Progenitor cell of endocrine pancreas (in vitro differentiated cells): ENCODE measurements around the gene MTMR10. TPM values are rescaled to one million over a fixed set of nuclear protein-coding genes. Genes with fewer than 3 reads are reported as not detected.

Experiments used
- DNase-seq: peaks from one replicate; pipeline ENCODE4 v3.0.0; 2021; ENCODE audit warnings: low spot score; ENCODE audit not compliant: unreplicated experiment
- H3K27ac Mint-ChIP-seq: 2 replicates; pipeline ENCODE4 v1.8.0; 2021; ENCODE audit warnings: mild to moderate bottlenecking, moderate library complexity, mixed read lengths
- H3K27me3 Mint-ChIP-seq: 2 replicates; pipeline ENCODE4 v1.8.0; 2021; ENCODE audit warnings: mixed read lengths
- H3K36me3 Mint-ChIP-seq: 2 replicates; pipeline ENCODE4 v1.8.0; 2022; ENCODE audit warnings: mixed read lengths; ENCODE audit not compliant: insufficient read depth
- H3K4me1 Mint-ChIP-seq: 2 replicates; pipeline ENCODE4 v1.8.0; 2021; ENCODE audit warnings: low read depth, mixed read lengths
- H3K4me3 Mint-ChIP-seq: 2 replicates; pipeline ENCODE4 v1.8.0; 2021; ENCODE audit warnings: low read depth, mild to moderate bottlenecking, moderate library complexity, mixed read lengths
- H3K9me3 Mint-ChIP-seq: 2 replicates; pipeline ENCODE4 v1.8.0; 2021; ENCODE audit warnings: low read depth, mixed read lengths
- total RNA-seq: library from RNA; stranded (reverse); gene quantifications from 2 replicates; pipeline ENCODE4 v1.2.1, GENCODE V29; 2021
- TF ChIP-seq, protein P1 (sequence below): fragments of 200-600 bp; sonication (generic); IDR thresholded peaks from one replicate; pipeline ENCODE4 v1.5.0; 2021; ENCODE audit warnings: antibody characterized with exemption, mild to moderate bottlenecking; ENCODE audit not compliant: unreplicated experiment

Gene MTMR10
- total RNA-seq, 1 donor from 2014 or later = 21.1 TPM

DNA sequence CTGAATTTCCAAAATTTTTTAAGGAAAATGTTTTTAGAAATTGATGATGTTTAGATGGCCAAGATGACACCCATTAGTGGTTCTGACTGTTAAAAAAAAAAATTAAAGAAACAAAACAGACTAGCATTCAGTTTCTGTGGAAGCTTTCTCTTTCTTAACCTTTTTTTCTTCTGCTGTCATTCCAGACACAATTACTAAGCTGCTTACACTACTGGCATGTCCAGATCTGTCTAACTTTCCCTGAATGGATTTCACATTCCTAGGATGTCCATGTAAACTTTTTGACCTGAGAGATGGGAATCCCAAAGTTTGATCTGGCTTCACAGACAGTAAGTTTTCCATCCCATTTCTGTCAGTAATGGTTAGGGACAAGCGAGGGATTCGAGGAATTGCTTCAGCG lies 10.3 kb upstream of the MTMR10 start:
- no peak for DNase-seq
- no peaks in the 10 kb centered on the region for H3K27me3 Mint-ChIP-seq
- TF ChIP-seq, protein P1, sequence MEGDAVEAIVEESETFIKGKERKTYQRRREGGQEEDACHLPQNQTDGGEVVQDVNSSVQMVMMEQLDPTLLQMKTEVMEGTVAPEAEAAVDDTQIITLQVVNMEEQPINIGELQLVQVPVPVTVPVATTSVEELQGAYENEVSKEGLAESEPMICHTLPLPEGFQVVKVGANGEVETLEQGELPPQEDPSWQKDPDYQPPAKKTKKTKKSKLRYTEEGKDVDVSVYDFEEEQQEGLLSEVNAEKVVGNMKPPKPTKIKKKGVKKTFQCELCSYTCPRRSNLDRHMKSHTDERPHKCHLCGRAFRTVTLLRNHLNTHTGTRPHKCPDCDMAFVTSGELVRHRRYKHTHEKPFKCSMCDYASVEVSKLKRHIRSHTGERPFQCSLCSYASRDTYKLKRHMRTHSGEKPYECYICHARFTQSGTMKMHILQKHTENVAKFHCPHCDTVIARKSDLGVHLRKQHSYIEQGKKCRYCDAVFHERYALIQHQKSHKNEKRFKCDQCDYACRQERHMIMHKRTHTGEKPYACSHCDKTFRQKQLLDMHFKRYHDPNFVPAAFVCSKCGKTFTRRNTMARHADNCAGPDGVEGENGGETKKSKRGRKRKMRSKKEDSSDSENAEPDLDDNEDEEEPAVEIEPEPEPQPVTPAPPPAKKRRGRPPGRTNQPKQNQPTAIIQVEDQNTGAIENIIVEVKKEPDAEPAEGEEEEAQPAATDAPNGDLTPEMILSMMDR = no peak
- H3K9me3 Mint-ChIP-seq = no peaks in the 10 kb centered on the region
- H3K4me1 Mint-ChIP-seq = peaks cover 2% of the 10 kb centered on the region
- no peak overlapping the region for H3K27ac Mint-ChIP-seq
- H3K36me3 Mint-ChIP-seq = no peaks in the 10 kb centered on the region
- no peak overlapping the region for H3K4me3 Mint-ChIP-seq

DNA sequence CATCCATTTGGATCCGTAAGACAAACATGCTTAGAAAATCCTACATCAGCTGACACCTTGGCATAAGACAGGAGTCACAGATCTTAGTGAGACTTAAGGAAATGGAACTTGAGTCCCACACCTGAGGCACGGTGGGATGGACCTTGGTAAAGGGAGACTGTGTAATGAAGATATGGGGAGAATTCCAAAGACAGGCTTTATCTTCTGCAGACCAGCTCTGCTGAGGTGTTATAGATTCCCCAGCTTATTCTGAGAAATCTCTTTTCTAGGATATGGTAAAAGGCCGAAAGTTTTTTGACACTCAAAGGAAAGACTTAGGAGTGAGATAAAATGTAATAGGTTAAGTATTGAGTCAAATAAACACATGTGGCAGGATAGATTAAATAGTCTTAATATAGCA lies 8.3 kb upstream of the MTMR10 start:
- Mint-ChIP-seq H3K9me3 (peaks cover 7% of the 10 kb centered on the region), H3K36me3 (no peaks in the 10 kb centered on the region), H3K4me1 (peaks cover 2% of the 10 kb centered on the region), H3K27me3 (no peaks in the 10 kb centered on the region), H3K27ac (no peak overlapping the region), H3K4me3 (no peak overlapping the region)
- TF ChIP-seq, protein P1 = no peak
- no peak for DNase-seq

DNA sequence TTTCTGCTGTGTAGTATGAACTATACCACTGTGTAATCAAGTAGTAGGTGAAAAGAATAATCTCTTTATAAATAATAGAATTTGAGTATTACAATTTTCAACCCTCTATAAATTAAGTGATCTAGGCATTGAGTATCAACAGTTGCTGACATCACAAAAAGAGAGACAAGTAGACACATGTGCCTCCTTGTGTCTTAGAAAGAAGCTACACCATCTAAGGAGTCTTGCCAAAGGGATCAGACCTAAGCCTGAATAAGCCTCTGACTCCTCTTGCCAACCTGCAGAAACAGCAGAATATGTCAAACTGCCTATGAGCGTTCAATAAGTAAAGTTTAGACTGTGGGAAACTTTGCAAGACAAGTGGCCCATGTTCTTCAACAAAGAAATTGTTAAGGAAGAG lies 5.8 kb upstream of the MTMR10 start:
- H3K36me3 Mint-ChIP-seq = no peaks in the 10 kb centered on the region
- H3K4me1 Mint-ChIP-seq = peaks cover 2% of the 10 kb centered on the region
- TF ChIP-seq, protein P1 = no peak
- H3K27me3 Mint-ChIP-seq = no peaks in the 10 kb centered on the region
- no peak overlapping the region for H3K4me3 Mint-ChIP-seq
- no peak for DNase-seq
- no peak overlapping the region for H3K27ac Mint-ChIP-seq
- H3K9me3 Mint-ChIP-seq = peaks cover 7% of the 10 kb centered on the region

DNA sequence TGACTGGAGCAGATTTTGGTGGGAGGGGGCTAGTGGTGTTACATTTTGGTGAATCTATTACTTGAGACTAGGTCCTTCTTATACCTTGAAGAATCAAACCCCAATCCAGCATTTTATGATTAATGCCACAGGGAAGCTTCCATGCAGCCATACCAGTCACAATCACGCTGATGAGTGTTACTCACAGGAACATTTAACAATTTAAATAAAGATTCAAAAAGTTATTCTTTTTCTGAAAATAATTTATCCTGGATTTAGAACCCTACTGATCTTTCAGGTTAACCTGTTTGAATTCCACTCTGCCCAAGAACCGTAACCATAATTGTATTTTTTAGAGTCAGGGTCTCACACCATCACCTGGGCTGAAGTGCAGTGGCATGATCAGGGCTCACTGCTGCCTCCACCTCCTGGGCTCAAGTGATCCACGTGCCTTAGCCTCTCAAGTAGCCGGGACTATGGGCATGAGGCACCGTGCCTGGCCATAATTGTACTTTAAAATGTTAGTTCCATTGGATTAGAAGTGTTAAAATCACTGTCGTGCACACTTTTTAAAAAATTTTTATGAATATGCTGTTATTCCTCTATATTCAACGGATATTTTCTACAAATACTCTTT lies 929 bp upstream of the MTMR10 start:
- H3K27ac Mint-ChIP-seq = peak overlapping the region; percentile 96
- H3K27me3 Mint-ChIP-seq = no peaks in the 10 kb centered on the region
- peak overlapping the region; percentile 86 for H3K4me3 Mint-ChIP-seq
- DNase-seq = no peak
- TF ChIP-seq, protein P1 = no peak
- no peaks in the 10 kb centered on the region for H3K36me3 Mint-ChIP-seq
- H3K9me3 Mint-ChIP-seq = peaks cover 7% of the 10 kb centered on the region
- H3K4me1 Mint-ChIP-seq = peaks cover 18% of the 10 kb centered on the region

DNA sequence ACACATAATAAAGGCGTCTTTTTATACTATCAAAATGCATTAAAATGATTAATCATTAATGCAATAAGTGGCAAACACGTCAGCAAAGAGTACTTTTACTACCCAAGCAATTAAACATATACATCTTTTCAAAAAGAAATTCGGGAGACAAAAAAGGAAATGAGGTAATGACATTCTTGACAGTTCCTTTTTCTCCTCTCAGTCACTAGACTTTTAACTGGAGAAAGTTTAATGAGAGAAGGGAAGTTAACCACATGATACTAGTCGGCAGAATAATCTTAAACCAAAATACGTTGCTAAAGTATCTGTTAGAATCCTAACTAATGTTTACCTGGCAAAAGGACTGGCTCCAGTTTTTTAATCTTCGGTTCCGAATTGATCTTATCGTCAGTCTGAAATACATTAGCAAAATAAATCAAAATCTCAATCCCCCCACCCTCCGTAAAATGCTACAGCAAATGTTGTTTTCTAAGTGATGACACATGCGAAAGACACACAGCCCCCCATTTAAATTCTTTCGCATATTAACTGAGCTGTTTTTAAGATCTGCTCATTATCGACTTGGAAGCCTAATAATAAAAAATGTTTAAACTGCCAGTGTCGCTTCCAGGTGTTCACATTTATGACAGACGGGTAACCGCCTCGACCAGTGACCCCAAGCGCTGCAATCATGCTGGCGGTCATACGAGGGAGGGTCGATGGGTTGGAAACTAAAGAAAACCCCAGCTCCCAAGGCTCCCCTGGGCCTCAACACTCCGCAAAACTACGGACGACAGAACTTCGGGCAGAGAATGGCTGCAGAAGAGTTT lies 778 bp downstream of the MTMR10 start:
- DNase-seq = no peak
- Mint-ChIP-seq H3K9me3 (no peaks in the 10 kb centered on the region), H3K4me3 (peak overlapping the region; percentile 94), H3K27ac (peak overlapping the region; percentile 98), H3K36me3 (peaks cover 3% of the 10 kb centered on the region), H3K27me3 (no peaks in the 10 kb centered on the region), H3K4me1 (peaks cover 18% of the 10 kb centered on the region)
- TF ChIP-seq, protein P1 = no peak
